ENCODE data around the gene VEPH1. TPM values are rescaled to one million over a fixed set of nuclear protein-coding genes. Genes with fewer than 3 reads are reported as not detected.

VEPH1 gene
- total RNA-seq, 1 experiment from 2014 or later: 7.7 TPM

- Histone ChIP-seq H2BK20ac (ENCODE audit: low read depth, low read length, poor library complexity, severe bottlenecking) (no peak overlapping the region), H3K4me1 (ENCODE audit: insufficient read depth, low read length) (peaks cover 5% of the 10 kb centered on the region), H3K79me1 (ENCODE audit: insufficient read depth, low read depth, low read length, poor library complexity, severe bottlenecking) (no peaks in the 10 kb centered on the region), H3K79me2 (ENCODE audit: insufficient read depth, low read length) (no peaks in the 10 kb centered on the region), H4K20me1 (ENCODE audit: control insufficient read depth, insufficient read depth, insufficient read length) (no peaks in the 10 kb centered on the region), H2BK5ac (ENCODE audit: insufficient read length, low read length) (no peak overlapping the region), H2BK12ac (ENCODE audit: insufficient read length, low read depth, low read length) (no peak overlapping the region), H2BK15ac (ENCODE audit: low read depth, low read length) (no peak overlapping the region), H3K9me3 (ENCODE audit: control insufficient read depth, low read depth, low read length) (no peaks in the 10 kb centered on the region), H3K14ac (ENCODE audit: insufficient read depth, low read length) (no peak overlapping the region), H4K5ac (ENCODE audit: insufficient read length, low read depth, low read length) (no peak overlapping the region), H3K9ac (ENCODE audit: extremely low read depth, insufficient read length, low read length) (no peak overlapping the region), H4K8ac (replicated peaks; ENCODE audit: insufficient read length, low read depth, low read length) (no peak overlapping the region), H3K56ac (ENCODE audit: insufficient read length, low read depth, low read length) (no peak overlapping the region), H3K18ac (ENCODE audit: insufficient read length, low read depth, low read length) (no peak overlapping the region), H3K4me2 (ENCODE audit: insufficient read depth, insufficient read length, low read length) (no peak overlapping the region), H3K23me2 (ENCODE audit: insufficient read length, low read depth, low read length, poor library complexity, severe bottlenecking) (no peaks in the 10 kb centered on the region), H3K27me3 (ENCODE audit: insufficient read depth, low read length) (no peaks in the 10 kb centered on the region), H2BK120ac (ENCODE audit: low read depth, low read length, poor library complexity, severe bottlenecking) (no peak overlapping the region), H4K91ac (ENCODE audit: insufficient read length, low read depth, low read length) (no peak overlapping the region), H3K27ac (ENCODE audit: insufficient read length, low read depth, low read length) (no peak overlapping the region), H3K23ac (ENCODE audit: insufficient read length, low read depth, low read length) (no peak overlapping the region), H2AFZ (ENCODE audit: low read length) (no peak overlapping the region), H3T11ph (ENCODE audit: low read length) (no peak overlapping the region), H2AK5ac (ENCODE audit: insufficient read length, low read length) (no peak overlapping the region), H3K4ac (ENCODE audit: low read depth, low read length) (no peak overlapping the region)
- no peak for DNase-seq
- H3K4me1 Mint-ChIP-seq: 0 out of 4 replicates have a peak, but pooled peaks cover 0 to 2% of the 10 kb centered on the region in 2 experiments
- no peak for TF ChIP-seq CTCF (conservative IDR thresholded peaks at IDR 0.05)
- no CpG with 5 or more reads among the region's 3 CpGs for WGBS (ENCODE audit: extremely low coverage, insufficient read length, low lambda C conversion rate)
- no peak overlapping the region for H3K27ac Mint-ChIP-seq
- H3K27me3 Mint-ChIP-seq (ENCODE audit: low read depth): no peaks in the 10 kb centered on the region
- peaks cover 11 to 19% (median 15%) of the 10 kb centered on the region in 3 experiments for H3K36me3 Mint-ChIP-seq (ENCODE audit: insufficient read depth in 1 of 3, low read depth in 3 of 3)
- H3K4me3 Mint-ChIP-seq: no peak overlapping the region
- H3K9me3 Mint-ChIP-seq: peaks cover 10 to 14% of the 10 kb centered on the region in 2 experiments
Observed at GRCh38 chr3:157420606-157421130, 82.5 kb downstream of the VEPH1 start.
